Colonic mucosa (tissue), 4 donors: ENCODE data around the gene MC3R. TPM values are rescaled to one million over a fixed set of nuclear protein-coding genes. Genes with fewer than 3 reads are reported as not detected.

Experiments
- DNase-seq: peaks from one replicate; pipeline ENCODE4 v3.0.0-alpha.2; 2020
- H3K27ac ChIP-seq: fragments of 200-600 bp; one replicate; pipeline ENCODE4 v1.8.0; 2021
- H3K27me3 ChIP-seq: fragments of 200-600 bp; one replicate; pipeline ENCODE4 v1.8.0; 2021
- H3K36me3 ChIP-seq: fragments of 200-600 bp; one replicate; pipeline ENCODE4 v1.8.0; 2021
- H3K4me1 ChIP-seq: fragments of 200-600 bp; one replicate; pipeline ENCODE4 v1.8.0; 2021; ENCODE audit warnings: mild to moderate bottlenecking
- H3K4me3 ChIP-seq: fragments of 200-600 bp; one replicate; pipeline ENCODE4 v1.8.0; 2021
- H3K9ac ChIP-seq, 2 donors: one replicate each; pipeline ENCODE4 v1.7.0; 2013; ENCODE audit warnings: control low read depth in 2 of 2, low read depth in 2 of 2, low read length in 2 of 2
- H3K9me3 ChIP-seq: fragments of 200-600 bp; one replicate; pipeline ENCODE4 v1.8.0; 2021
- CTCF ChIP-seq: fragments of 200-600 bp; IDR thresholded peaks from one replicate; pipeline ENCODE4 v1.8.0; 2022; ENCODE audit warnings: antibody characterized with exemption, mild to moderate bottlenecking
- intact Hi-C: fragments of 100-400 bp; cut with DNase I; formaldehyde crosslinking; loops from one replicate; pipeline ENCODE4 v1.14.1; 2022
- total RNA-seq, 2 donors: library from RNA; stranded (reverse); fragmentation: NEBNext Ultra II Directional in 1 of 2; extraction: Animal tissue kit (Norgen Biotek cat#: 25700) in 1 of 2; gene quantifications; one replicate each; pipeline ENCODE4 v1.2.1, GENCODE V29; 2021
- donor health status: healthy.
- donor health status: DM: no; HTN: no; CAD: no.
- donor health status: DM: no; HTN: no; CAD: no.

The MC3R gene
- total RNA-seq, 2 donors from 2014 or later = not detected

- DNase-seq = no peak
- H3K9me3 ChIP-seq = no peaks in the 10 kb centered on the region
- no peaks in the 10 kb centered on the region for H3K36me3 ChIP-seq
- H3K27ac ChIP-seq = no peak overlapping the region
- H3K4me1 ChIP-seq = no peaks in the 10 kb centered on the region
- H3K27me3 ChIP-seq = no peaks in the 10 kb centered on the region
- no peak for TF ChIP-seq CTCF
- intact Hi-C loops = no loop called here
- H3K4me3 ChIP-seq = no peak overlapping the region
- H3K9ac ChIP-seq = no peak overlapping the region
Measured at GRCh38 chr20:56229812-56230211, 18.7 kb upstream of the MC3R start.

- intact Hi-C loops = no loop called here
- H3K4me3 ChIP-seq = no peak overlapping the region
Measured at GRCh38 chr20:56234110-56234509, 14.4 kb upstream of the MC3R start.

GRCh38 chr20:56237335-56237734 lies 11.2 kb upstream of the MC3R start:
- Histone ChIP-seq H3K27ac (no peak overlapping the region), H3K9me3 (no peaks in the 10 kb centered on the region), H3K36me3 (no peaks in the 10 kb centered on the region), H3K4me1 (no peaks in the 10 kb centered on the region), H3K4me3 (no peak overlapping the region), H3K27me3 (no peaks in the 10 kb centered on the region), H3K9ac (no peak overlapping the region)
- intact Hi-C loops = no loop called here
- no peak for DNase-seq
- no peak for TF ChIP-seq CTCF

More at GRCh38 chr20:56234110-56234509, 14.4 kb upstream of the MC3R start:
- Histone ChIP-seq H3K9me3 (no peaks in the 10 kb centered on the region), H3K27ac (no peak overlapping the region), H3K9ac (no peak overlapping the region), H3K27me3 (no peaks in the 10 kb centered on the region), H3K4me1 (no peaks in the 10 kb centered on the region), H3K36me3 (no peaks in the 10 kb centered on the region)
- no peak for DNase-seq
- TF ChIP-seq CTCF = no peak

- DNase-seq = no peak
- intact Hi-C loops = loop anchor here (10.0 kb wide), 1 partner anchor 1559 kb away; no protein-coding TSS in a partner anchor
- Histone ChIP-seq H3K36me3 (no peaks in the 10 kb centered on the region), H3K9me3 (no peaks in the 10 kb centered on the region), H3K9ac (no peak overlapping the region), H3K4me3 (no peak overlapping the region), H3K27me3 (no peaks in the 10 kb centered on the region), H3K4me1 (no peaks in the 10 kb centered on the region), H3K27ac (no peak overlapping the region)
- TF ChIP-seq CTCF = no peak
Measured at GRCh38 chr20:56244259-56244658, 4.3 kb upstream of the MC3R start.

- intact Hi-C loops = loop anchor here (5.0 to 10.0 kb wide), 2 partner anchors 43 to 1561 kb away; no protein-coding TSS in a partner anchor
- no peaks in the 10 kb centered on the region for H3K27me3 ChIP-seq
- H3K36me3 ChIP-seq = no peaks in the 10 kb centered on the region
- H3K4me3 ChIP-seq = no peak overlapping the region
- H3K9me3 ChIP-seq = no peaks in the 10 kb centered on the region
- no peak overlapping the region for H3K27ac ChIP-seq
- H3K4me1 ChIP-seq = no peaks in the 10 kb centered on the region
- no peak for DNase-seq
- TF ChIP-seq CTCF = no peak
- H3K9ac ChIP-seq = no peak overlapping the region
Measured at GRCh38 chr20:56245761-56246160, 2.8 kb upstream of the MC3R start.
